Endothelial cell of umbilical vein (primary cell): ENCODE results near the gene GH1. TPM values are rescaled to one million over a fixed set of nuclear protein-coding genes. Genes with fewer than 3 reads are reported as not detected.

Experiments used
- BruUV-seq: library from RNA; stranded (reverse); fragments of 400-500 nt; replicated peaks from 2 replicates; lab custom pipeline; 2021; lab: Mats Ljungman, UMichigan
- CTCF ChIA-PET: fragments of 300-600, 350-600 bp; sonication (Branson Sonifier 250); formaldehyde crosslinking; loops from one replicate; lab custom pipeline; 2021; ENCODE audit warnings: antibody characterized with exemption, inconsistent platforms; lab: Charles Lee
- POLR2A ChIA-PET: fragments of 300-600, 350-600 bp; sonication (Branson Sonifier 250); formaldehyde crosslinking; loops from one replicate; lab custom pipeline; 2021; ENCODE audit warnings: antibody characterized with exemption, inconsistent platforms; lab: Charles Lee
- DNase-seq: peaks from one replicate; pipeline ENCODE4 v3.0.0-alpha.2; 2011; ENCODE audit warnings: low read depth, low spot score
- FAIRE-seq: peaks from 2 replicates; lab custom pipeline; 2011; peaks lifted over from hg19 to GRCh38; lab: Jason Lieb, UNC
- H2AFZ ChIP-seq: 2 replicates; pipeline ENCODE4 v1.6.0; 2012; ENCODE audit warnings: low read depth, low read length, control low read depth, inconsistent platforms
- H3K27ac ChIP-seq: 2 replicates; pipeline ENCODE4 v1.5.1; 2011; ENCODE audit warnings: low read depth, mild to moderate bottlenecking, control low read depth, low read length, moderate library complexity; ENCODE audit not compliant: insufficient read depth
- H3K27me3 ChIP-seq, 2 experiments: 2 replicates each; pipeline versions ENCODE4 v1.6.0 to v1.6.1; 2011; ENCODE audit warnings: low read length in 2 of 2, mixed read lengths in 1 of 2; ENCODE audit not compliant: control insufficient read depth in 2 of 2, insufficient read depth in 2 of 2
- H3K36me3 ChIP-seq, 2 experiments: 2 replicates in 1 of 2; 3 replicates in 1 of 2; pipeline ENCODE4 v1.5.1; 2011; ENCODE audit warnings: low read length in 2 of 2, mild to moderate bottlenecking in 1 of 2, moderate library complexity in 1 of 2; ENCODE audit not compliant: control insufficient read depth in 2 of 2, insufficient read depth in 2 of 2; ENCODE audit errors: extremely low read depth in 1 of 2
- H3K4me1 ChIP-seq: 3 replicates; pipeline ENCODE4 v1.5.1; 2011; ENCODE audit warnings: mild to moderate bottlenecking, low read length; ENCODE audit not compliant: control insufficient read depth, insufficient read depth; ENCODE audit errors: extremely low read depth
- H3K4me2 ChIP-seq: 2 replicates; pipeline ENCODE4 v1.6.1; 2011; ENCODE audit warnings: low read length, control low read depth, mixed read lengths; ENCODE audit not compliant: insufficient read depth
- H3K4me3 ChIP-seq, 3 experiments: fragments of 200-600 bp in 1 of 3; sonication (generic), shearing (Covaris generic) in 1 of 3; replicated peaks in 1 of 3; 2 replicates each; pipeline ENCODE4 v1.5.1; 2011 to 2016; ENCODE audit warnings: control low read depth in 3 of 3, low read length in 3 of 3, mild to moderate bottlenecking in 2 of 3, inconsistent platforms in 1 of 3, low read depth in 1 of 3, moderate library complexity in 1 of 3; ENCODE audit not compliant: insufficient read depth in 1 of 3
- H3K79me2 ChIP-seq: 2 replicates; pipeline ENCODE4 v1.6.0; 2012; ENCODE audit warnings: low read length, inconsistent platforms; ENCODE audit not compliant: control insufficient read depth, insufficient read depth
- H3K9ac ChIP-seq: replicated peaks from 2 replicates; pipeline ENCODE3; 2011; ENCODE audit warnings: low read length, control low read depth; ENCODE audit not compliant: insufficient read depth; ENCODE audit errors: extremely low read depth
- H3K9me1 ChIP-seq: replicated peaks from 3 replicates; pipeline ENCODE4 v1.6.0; 2011; ENCODE audit warnings: mild to moderate bottlenecking, low read length; ENCODE audit not compliant: control insufficient read depth, insufficient read depth; ENCODE audit errors: extremely low read depth
- H3K9me3 ChIP-seq: replicated peaks from 2 replicates; pipeline ENCODE4 v1.5.1; 2012; ENCODE audit warnings: low read length, inconsistent platforms; ENCODE audit not compliant: control insufficient read depth, insufficient read depth
- H4K20me1 ChIP-seq: replicated peaks from 2 replicates; pipeline ENCODE3; 2011; ENCODE audit warnings: mild to moderate bottlenecking, low read length; ENCODE audit not compliant: control insufficient read depth, insufficient read depth; ENCODE audit errors: extremely low read depth
- CTCF ChIP-seq, 2 donors: IDR thresholded peaks; 1 replicate in 1 of 2; 2 replicates in 1 of 2; pipeline ENCODE4 v1.5.1; 2011; ENCODE audit warnings: low read length in 2 of 2, mild to moderate bottlenecking in 2 of 2, moderate library complexity in 2 of 2, control low read depth in 1 of 2, inconsistent platforms in 1 of 2, low read depth in 1 of 2; ENCODE audit not compliant: insufficient read depth in 1 of 2; ENCODE audit errors: extremely low read depth in 1 of 2
- EZH2 ChIP-seq: IDR thresholded peaks from 2 replicates; pipeline ENCODE4 v1.6.1; 2012; ENCODE audit warnings: borderline replicate concordance, low read depth, mild to moderate bottlenecking, moderate library complexity, low read length, inconsistent platforms; ENCODE audit not compliant: severe bottlenecking
- FOS ChIP-seq: IDR thresholded peaks from 2 replicates; pipeline ENCODE4 v1.6.1; 2011; ENCODE audit warnings: mild to moderate bottlenecking, low read length, moderate library complexity, borderline replicate concordance; ENCODE audit not compliant: insufficient read depth
- GATA2 ChIP-seq: IDR thresholded peaks from 2 replicates; pipeline ENCODE4 v1.7.0; 2011; ENCODE audit warnings: low read depth, mild to moderate bottlenecking, moderate library complexity, mixed read lengths, low read length; ENCODE audit not compliant: insufficient read length, insufficient read depth
- JUN ChIP-seq: IDR thresholded peaks from 2 replicates; pipeline ENCODE4 v1.6.1; 2011; ENCODE audit warnings: borderline replicate concordance, low read depth; ENCODE audit not compliant: insufficient read length, insufficient read depth
- MAX ChIP-seq: IDR thresholded peaks from 2 replicates; pipeline ENCODE4 v1.6.1; 2011; ENCODE audit not compliant: insufficient read depth, insufficient read length
- MYC ChIP-seq: IDR thresholded peaks from one replicate; pipeline ENCODE4 v1.6.1; 2011; ENCODE audit warnings: mild to moderate bottlenecking, low read depth, low read length
- POLR2A ChIP-seq: IDR thresholded peaks from 2 replicates; pipeline ENCODE4 v1.6.1; 2012; ENCODE audit warnings: low read depth, mild to moderate bottlenecking, control low read depth, low read length
- POLR2AphosphoS5 ChIP-seq: IDR thresholded peaks from 2 replicates; pipeline ENCODE4 v1.6.1; 2012; ENCODE audit warnings: low read depth, mild to moderate bottlenecking, control low read depth, low read length, moderate library complexity; ENCODE audit not compliant: insufficient read depth
- dilution Hi-C: fragments of 300-500 bp; cut with MboI; formaldehyde crosslinking; loops from one replicate; pipeline ENCODE4 v1.15.0; 2019; ENCODE audit warnings: low sequenced_read_pairs; ENCODE audit not compliant: extremely low pct_ligation_motif_present
- intact Hi-C: fragments of 100-400 bp; cut with micrococcal nuclease; formaldehyde crosslinking; loops from one replicate; pipeline ENCODE4 v1.10.0; 2022
- polyA plus RNA-seq, 4 experiments: library from polyadenylated mRNA; depleted of rRNA in 3 of 4; stranded (reverse) in 3 of 4; unstranded in 1 of 4; fragments of >200 nt; gene quantifications; 2 replicates each; pipeline versions ENCODE4 v1.2.1 to v1.2.3, GENCODE V29; 2011 to 2012; ENCODE audit warnings: missing spikeins in 1 of 4
- total RNA-seq: library from RNA; stranded (reverse); gene quantifications from 2 replicates; pipeline ENCODE4 v1.2.3, GENCODE V29; 2021

The GH1 gene
- total and polyA plus RNA-seq, 2 donors (not counting 3 experiments of a cell fraction or from before 2014, with no cell fraction given) = not detected

- no peaks in the 10 kb centered on the region for H3K27me3 ChIP-seq
- H3K79me2 ChIP-seq = no peaks in the 10 kb centered on the region
- no peak overlapping the region for H2AFZ ChIP-seq
- H3K4me1 ChIP-seq = no peaks in the 10 kb centered on the region
- H3K9me3 ChIP-seq = no peaks in the 10 kb centered on the region
- no peak overlapping the region for H3K9ac ChIP-seq
- H3K27ac ChIP-seq = no peak overlapping the region
- TF ChIP-seq EZH2 (no peak), POLR2AphosphoS5 (no peak), MYC (no peak), POLR2A (no peak), FOS (no peak), JUN (no peak), GATA2 (no peak), MAX (no peak), CTCF (IDR thresholded peaks at IDR 0.05; ENCODE audit: extremely low read depth in 1 of 2, insufficient read depth in 1 of 2, low read depth in 1 of 2, low read length in 2 of 2) (no peak)
- ChIA-PET POLR2A (no interaction called here), CTCF (interaction anchor here (0.6 to 1.3 kb wide), 3 partner anchors 12 to 21 kb away, joined by 3 to 4 read pairs (median 3); no protein-coding TSS in a partner anchor)
- H4K20me1 ChIP-seq = no peaks in the 10 kb centered on the region
- FAIRE-seq = no peak
- H3K4me2 ChIP-seq = no peak overlapping the region
- no peaks in the 10 kb centered on the region for H3K36me3 ChIP-seq
- no peak for DNase-seq
- no peak overlapping the region for H3K4me3 ChIP-seq
- intact Hi-C loops (no loop called here), dilution Hi-C loops (no loop called here)
- no TSS peak for BruUV-seq
- no peaks in the 10 kb centered on the region for H3K9me1 ChIP-seq
These were observed 48.1 kb upstream of the GH1 start for GRCh38 chr17:63966646-63967264.
